Testis (tissue), 2 donors: ENCODE measurements around the gene ARL15.

ENCODE experiments used
- CTCF ChIP-seq, 3 experiments: fragments of 450-650 bp in 2 of 3; fragments of 200-600 bp in 1 of 3; sonication (generic) in 1 of 3; IDR thresholded peaks; one replicate each; pipeline ENCODE4 v1.5.1; 2016 to 2019; ENCODE audit warnings: antibody characterized with exemption in 3 of 3, mild to moderate bottlenecking in 2 of 3, moderate library complexity in 1 of 3
- POLR2A ChIP-seq: fragments of 450-650 bp; IDR thresholded peaks from one replicate; pipeline ENCODE4 v1.6.1; 2017; ENCODE audit warnings: antibody characterized with exemption, mild to moderate bottlenecking, moderate library complexity

DNA sequence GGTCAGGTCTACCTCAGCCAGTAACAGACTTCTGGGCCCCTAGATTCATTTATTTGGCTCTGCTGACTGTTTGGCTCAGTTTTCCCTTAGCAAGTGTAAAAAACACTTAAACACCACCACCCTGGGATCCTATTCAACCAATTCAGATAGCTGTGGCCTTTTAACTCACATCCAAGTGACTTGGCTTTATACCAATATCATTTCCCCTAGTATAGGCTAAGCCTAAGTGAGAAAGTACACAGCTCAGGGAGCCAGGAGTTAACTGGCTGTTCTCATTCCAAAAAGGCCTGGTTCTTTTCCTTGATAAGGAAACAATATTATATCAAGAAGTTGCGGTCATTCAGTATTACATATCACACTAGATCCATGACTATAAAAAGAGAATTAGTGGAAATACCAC lies 163.5 kb downstream of the ARL15 start:
- TF ChIP-seq POLR2A (no peak), CTCF (IDR thresholded peaks at IDR 0.05) (no peak)
